HEK293 (cell line): ENCODE results near the gene TRMT1.

Experiments used
- BCL11A ChIP-seq: fragments of 450-650 bp; formaldehyde crosslinking; IDR thresholded peaks from 2 replicates; pipeline ENCODE4 v1.5.1; 2016; ENCODE audit warnings: low read depth, missing biosample characterization, missing genetic modification characterization
- ELK4 ChIP-seq: IDR thresholded peaks from 2 replicates; pipeline ENCODE4 v1.6.1; 2011; ENCODE audit warnings: mild to moderate bottlenecking, low read depth, low read length, borderline replicate concordance
- GLI4 ChIP-seq: fragments of 450-650 bp; formaldehyde crosslinking; IDR thresholded peaks from 2 replicates; pipeline ENCODE4 v1.5.1; 2016; ENCODE audit warnings: missing biosample characterization, missing genetic modification characterization
- MEIS1 ChIP-seq: sonication (generic); formaldehyde crosslinking; IDR thresholded peaks from 2 replicates; pipeline ENCODE4 v1.8.1; 2022; ENCODE audit warnings: missing genetic modification reagents, mild to moderate bottlenecking, borderline replicate concordance
- PRDM2 ChIP-seq: fragments of 450-650 bp; formaldehyde crosslinking; IDR thresholded peaks from 2 replicates; pipeline ENCODE4 v1.5.1; 2016; ENCODE audit warnings: missing biosample characterization, missing genetic modification characterization, borderline replicate concordance
- PRDM4 ChIP-seq: fragments of 450-650 bp; formaldehyde crosslinking; IDR thresholded peaks from 2 replicates; pipeline ENCODE4 v1.5.1; 2017; ENCODE audit warnings: missing biosample characterization, missing genetic modification characterization
- SP2 ChIP-seq: fragments of 450-650 bp; formaldehyde crosslinking; IDR thresholded peaks from 2 replicates; pipeline ENCODE4 v1.5.1; 2016; ENCODE audit warnings: missing biosample characterization, missing genetic modification characterization
- ZBTB20 ChIP-seq: fragments of 450-650 bp; formaldehyde crosslinking; IDR thresholded peaks from 2 replicates; pipeline ENCODE4 v1.5.1; 2016; ENCODE audit warnings: missing biosample characterization, missing genetic modification characterization
- ZBTB48 ChIP-seq: fragments of 450-650 bp; formaldehyde crosslinking; IDR thresholded peaks from 2 replicates; pipeline ENCODE4 v1.5.1; 2016; ENCODE audit warnings: missing biosample characterization, missing genetic modification characterization
- ZEB2 ChIP-seq: fragments of 450-650 bp; formaldehyde crosslinking; IDR thresholded peaks from 2 replicates; pipeline ENCODE4 v1.5.1; 2016; ENCODE audit warnings: missing biosample characterization, missing genetic modification characterization
- ZFHX2 ChIP-seq: fragments of 450-650 bp; formaldehyde crosslinking; conservative IDR thresholded peaks from 2 replicates; pipeline ENCODE4 v1.5.1; 2016; ENCODE audit warnings: missing biosample characterization, missing genetic modification characterization
- ZNF114 ChIP-seq: fragments of 450-650 bp; formaldehyde crosslinking; IDR thresholded peaks from 2 replicates; pipeline ENCODE4 v1.5.0; 2017; ENCODE audit warnings: missing biosample characterization, missing genetic modification characterization
- ZNF121 ChIP-seq: fragments of 450-650 bp; formaldehyde crosslinking; IDR thresholded peaks from 2 replicates; pipeline ENCODE4 v1.5.1; 2016; ENCODE audit warnings: missing biosample characterization, missing genetic modification characterization
- ZNF132 ChIP-seq: fragments of 450-650 bp; formaldehyde crosslinking; IDR thresholded peaks from 2 replicates; pipeline ENCODE4 v1.5.1; 2017; ENCODE audit warnings: missing biosample characterization, missing genetic modification characterization, borderline replicate concordance
- ZNF146 ChIP-seq: fragments of 450-650 bp; formaldehyde crosslinking; IDR thresholded peaks from 2 replicates; pipeline ENCODE4 v1.5.1; 2016; ENCODE audit warnings: missing biosample characterization, missing genetic modification characterization
- ZNF155 ChIP-seq: fragments of 450-650 bp; formaldehyde crosslinking; IDR thresholded peaks from 2 replicates; pipeline ENCODE4 v1.5.1; 2016; ENCODE audit warnings: missing biosample characterization, missing genetic modification characterization
- ZNF175 ChIP-seq: fragments of 450-650 bp; formaldehyde crosslinking; IDR thresholded peaks from 2 replicates; pipeline ENCODE4 v1.5.1; 2016; ENCODE audit warnings: missing biosample characterization, missing genetic modification characterization
- ZNF202 ChIP-seq: fragments of 450-650 bp; formaldehyde crosslinking; IDR thresholded peaks from 2 replicates; pipeline ENCODE4 v1.5.1; 2016; ENCODE audit warnings: missing biosample characterization, missing genetic modification characterization, borderline replicate concordance
- ZNF341 ChIP-seq: fragments of 450-650 bp; formaldehyde crosslinking; IDR thresholded peaks from 2 replicates; pipeline ENCODE4; 2016; ENCODE audit warnings: low read depth, missing biosample characterization, missing genetic modification characterization
- ZNF404 ChIP-seq: fragments of 450-650 bp; formaldehyde crosslinking; IDR thresholded peaks from 2 replicates; pipeline ENCODE4 v1.5.1; 2017; ENCODE audit warnings: missing biosample characterization, missing genetic modification characterization
- ZNF433 ChIP-seq: fragments of 450-650 bp; formaldehyde crosslinking; IDR thresholded peaks from 2 replicates; pipeline ENCODE4 v1.5.1; 2016; ENCODE audit warnings: missing biosample characterization, missing genetic modification characterization, low read depth
- ZNF449 ChIP-seq: fragments of 450-650 bp; formaldehyde crosslinking; IDR thresholded peaks from 2 replicates; pipeline ENCODE4 v1.5.1; 2017; ENCODE audit warnings: missing biosample characterization, mild to moderate bottlenecking, missing genetic modification characterization, moderate library complexity
- ZNF488 ChIP-seq: fragments of 450-650 bp; formaldehyde crosslinking; IDR thresholded peaks from 2 replicates; pipeline ENCODE4 v1.5.1; 2016; ENCODE audit warnings: missing biosample characterization, missing genetic modification characterization
- ZNF514 ChIP-seq: fragments of 450-650 bp; formaldehyde crosslinking; IDR thresholded peaks from 2 replicates; pipeline ENCODE4 v1.5.1; 2016; ENCODE audit warnings: missing biosample characterization, missing genetic modification characterization
- ZNF654 ChIP-seq: fragments of 450-650 bp; formaldehyde crosslinking; IDR thresholded peaks from 2 replicates; pipeline ENCODE4 v1.5.1; 2016; ENCODE audit warnings: low read depth, missing biosample characterization, missing genetic modification characterization
- ZNF670 ChIP-seq: fragments of 450-650 bp; formaldehyde crosslinking; IDR thresholded peaks from 2 replicates; pipeline ENCODE4 v1.5.1; 2016; ENCODE audit warnings: missing biosample characterization, missing genetic modification characterization, low read depth
- ZNF701 ChIP-seq: fragments of 450-650 bp; formaldehyde crosslinking; IDR thresholded peaks from 2 replicates; pipeline ENCODE4 v1.5.1; 2016; ENCODE audit warnings: missing biosample characterization, missing genetic modification characterization
- ZNF768 ChIP-seq: fragments of 450-650 bp; formaldehyde crosslinking; IDR thresholded peaks from 2 replicates; pipeline ENCODE4 v1.5.1; 2018; ENCODE audit warnings: missing biosample characterization, mild to moderate bottlenecking, missing genetic modification characterization
- ZNF777 ChIP-seq: fragments of 450-650 bp; formaldehyde crosslinking; IDR thresholded peaks from 2 replicates; pipeline ENCODE4 v1.5.1; 2017; ENCODE audit warnings: missing biosample characterization, missing genetic modification characterization, borderline replicate concordance

TRMT1 gene

GRCh38 chr19:13152974-13153568 is 36.5 kb upstream of the TRMT1 start (continued):
- TF ChIP-seq ZNF175 (tag by site-specific recombination) (no peak), BCL11A (tag by site-specific recombination) (0 out of 2 replicates have a peak, but pooled peaks have one; percentile 27), ZNF114 (tag by site-specific recombination) (no peak), PRDM2 (tag by site-specific recombination) (peak; percentile 99; the same call in 1 of the 2 replicates), ZNF514 (no peak), MEIS1 (no peak), ZNF449 (tag by site-specific recombination) (peak; percentile 98), ELK4 (no peak), PRDM4 (tag by site-specific recombination) (peak; percentile 68), ZBTB48 (tag by site-specific recombination) (0 out of 2 replicates have a peak, but pooled peaks have one; percentile 33), ZNF121 (tag by site-specific recombination) (no peak), ZFHX2 (peak; percentile 92), ZNF488 (tag by site-specific recombination) (0 out of 2 replicates have a peak, but pooled peaks have one; percentile 44), ZNF777 (tag by site-specific recombination) (peak; percentile 94), ZNF433 (tag by site-specific recombination) (no peak), ZEB2 (tag by site-specific recombination) (peak; percentile 77; the same call in 1 of the 2 replicates), ZBTB20 (tag by site-specific recombination) (peak; percentile 70; the same call in 1 of the 2 replicates), ZNF155 (no peak), ZNF701 (no peak), ZNF341 (peak; percentile 49), ZNF670 (tag by site-specific recombination) (no peak), SP2 (peak; percentile 82), ZNF202 (no peak), ZNF132 (no peak), ZNF146 (no peak), ZNF768 (tag by site-specific recombination) (peak; percentile 48; the same call in 1 of the 2 replicates), ZNF404 (peak; percentile 22; the same call in 1 of the 2 replicates), GLI4 (peak; percentile 90), ZNF654 (no peak)
